ENCODE measurements around the gene ABHD14A. TPM values are rescaled to one million over a fixed set of nuclear protein-coding genes. Genes with fewer than 3 reads are reported as not detected.

The ABHD14A gene
- total RNA-seq, 5 donors from 2014 or later (not counting 1 experiment from before 2014, with no cell fraction given): 14.3 to 26.5 (median 20.8) TPM

- H3K4me1 Mint-ChIP-seq: peaks cover 17 to 22% (median 19%) of the 10 kb centered on the region in 3 donors
- no peaks in the 10 kb centered on the region for H3K9me3 Mint-ChIP-seq
- CTCF ChIA-PET: no interaction called here
- 96% methylated on average over 17 of the region's 25 CpGs for WGBS (ENCODE audit: insufficient coverage)
- H3K9me3 ChIP-seq: no peaks in the 10 kb centered on the region
- POLR2A ChIA-PET: no interaction called here
- H3K4me3 ChIP-seq (ENCODE audit: control insufficient read depth in 1 of 2, extremely low read depth in 1 of 2, low read length in 1 of 2): no peak overlapping the region
- H3K4me3 Mint-ChIP-seq: no peak overlapping the region
- H3K27ac ChIP-seq (ENCODE audit: low read length): no peak overlapping the region
- DNase-seq (no peak), ATAC-seq (replicated peaks in 1 of 4) (no peak)
- peaks cover 5 to 17% of the 10 kb centered on the region in 2 experiments for H3K4me1 ChIP-seq (ENCODE audit: control insufficient read depth in 1 of 2, extremely low read depth in 1 of 2, insufficient read depth in 2 of 2, low read length in 2 of 2)
- H3K27me3 ChIP-seq (replicated peaks in 1 of 2; ENCODE audit: control insufficient read depth in 2 of 2, extremely low read depth in 1 of 2, insufficient read depth in 2 of 2, low read length in 1 of 2): no peaks in the 10 kb centered on the region
- no peak overlapping the region for H3K27ac Mint-ChIP-seq
- H3K27me3 Mint-ChIP-seq: no peaks in the 10 kb centered on the region
- peaks cover 47% of the 10 kb centered on the region for H3K36me3 Mint-ChIP-seq
- H3K36me3 ChIP-seq (ENCODE audit: control insufficient read depth in 2 of 2, extremely low read depth in 1 of 2, insufficient read depth in 1 of 2, low read length in 1 of 2): peaks cover 34 to 65% of the 10 kb centered on the region in 2 donors
Measured at GRCh38 chr3:51935886-51936755, 38.7 kb upstream of the ABHD14A start.

GRCh38 chr3:51937014-51937413, 37.9 kb upstream of the ABHD14A start:
- H3K27ac Mint-ChIP-seq: no peak overlapping the region
- Histone ChIP-seq H3K4me1 (ENCODE audit: control insufficient read depth in 1 of 2, extremely low read depth in 1 of 2, insufficient read depth in 2 of 2, low read length in 2 of 2) (peaks cover 6 to 22% of the 10 kb centered on the region in 2 experiments), H3K36me3 (ENCODE audit: control insufficient read depth in 2 of 2, extremely low read depth in 1 of 2, insufficient read depth in 1 of 2, low read length in 1 of 2) (peaks cover 34 to 65% of the 10 kb centered on the region in 2 donors), H3K9me3 (no peaks in the 10 kb centered on the region), H3K4me3 (ENCODE audit: control insufficient read depth in 1 of 2, extremely low read depth in 1 of 2, low read length in 1 of 2) (no peak overlapping the region), H3K27ac (ENCODE audit: low read length) (no peak overlapping the region), H3K27me3 (replicated peaks in 1 of 2; ENCODE audit: control insufficient read depth in 2 of 2, extremely low read depth in 1 of 2, insufficient read depth in 2 of 2, low read length in 1 of 2) (no peaks in the 10 kb centered on the region)
- H3K27me3 Mint-ChIP-seq: no peaks in the 10 kb centered on the region
- ATAC-seq (replicated peaks in 1 of 4) (no peak), DNase-seq (no peak)
- ChIA-PET CTCF (no interaction called here), POLR2A (no interaction called here)
- no peaks in the 10 kb centered on the region for H3K9me3 Mint-ChIP-seq
- 98% methylated on average over 9 of the region's 9 CpGs for WGBS (ENCODE audit: insufficient coverage)
- H3K36me3 Mint-ChIP-seq: peaks cover 47% of the 10 kb centered on the region
- H3K4me1 Mint-ChIP-seq: peaks cover 22 to 31% (median 23%) of the 10 kb centered on the region in 3 donors
- H3K4me3 Mint-ChIP-seq: no peak overlapping the region

GRCh38 chr3:51937611-51938450, 37.0 kb upstream of the ABHD14A start:
- Mint-ChIP-seq H3K27me3 (no peaks in the 10 kb centered on the region), H3K36me3 (peaks cover 44% of the 10 kb centered on the region), H3K27ac (no peak overlapping the region), H3K4me1 (peaks cover 29 to 37% (median 31%) of the 10 kb centered on the region in 3 donors), H3K4me3 (no peak overlapping the region), H3K9me3 (no peaks in the 10 kb centered on the region)
- Histone ChIP-seq H3K4me1 (ENCODE audit: control insufficient read depth in 1 of 2, extremely low read depth in 1 of 2, insufficient read depth in 2 of 2, low read length in 2 of 2) (peaks cover 6 to 29% of the 10 kb centered on the region in 2 experiments), H3K27me3 (replicated peaks in 1 of 2; ENCODE audit: control insufficient read depth in 2 of 2, extremely low read depth in 1 of 2, insufficient read depth in 2 of 2, low read length in 1 of 2) (no peaks in the 10 kb centered on the region), H3K9me3 (no peaks in the 10 kb centered on the region), H3K27ac (ENCODE audit: low read length) (no peak overlapping the region), H3K4me3 (ENCODE audit: control insufficient read depth in 1 of 2, extremely low read depth in 1 of 2, low read length in 1 of 2) (no peak overlapping the region), H3K36me3 (ENCODE audit: control insufficient read depth in 2 of 2, extremely low read depth in 1 of 2, insufficient read depth in 1 of 2, low read length in 1 of 2) (peaks cover 34 to 61% of the 10 kb centered on the region in 2 donors)
- POLR2A ChIA-PET: no interaction called here
- WGBS (ENCODE audit: insufficient coverage): 88% methylated on average over 7 of the region's 13 CpGs
- no peak for ATAC-seq (replicated peaks in 1 of 4)
- CTCF ChIA-PET: no interaction called here
- DNase-seq: peak in 1 of 35 experiments; percentile 14

- Mint-ChIP-seq H3K4me3 (peak overlapping the region in 1 of 3 donors; percentile 38), H3K4me1 (peaks cover 35 to 41% (median 36%) of the 10 kb centered on the region in 3 donors), H3K9me3 (no peaks in the 10 kb centered on the region), H3K27me3 (no peaks in the 10 kb centered on the region), H3K27ac (no peak overlapping the region), H3K36me3 (peaks cover 40% of the 10 kb centered on the region)
- CTCF ChIA-PET: interaction anchor here in 1 of 2 donors (0.5 kb wide), 1 partner anchor 21 kb away, joined by 3 read pairs; no protein-coding TSS in a partner anchor
- Histone ChIP-seq H3K27me3 (replicated peaks in 1 of 2; ENCODE audit: control insufficient read depth in 2 of 2, extremely low read depth in 1 of 2, insufficient read depth in 2 of 2, low read length in 1 of 2) (no peaks in the 10 kb centered on the region), H3K36me3 (ENCODE audit: control insufficient read depth in 2 of 2, extremely low read depth in 1 of 2, insufficient read depth in 1 of 2, low read length in 1 of 2) (peaks cover 34 to 52% of the 10 kb centered on the region in 2 donors), H3K4me1 (ENCODE audit: control insufficient read depth in 1 of 2, extremely low read depth in 1 of 2, insufficient read depth in 2 of 2, low read length in 2 of 2) (peaks cover 6 to 37% of the 10 kb centered on the region in 2 experiments), H3K27ac (ENCODE audit: low read length) (no peak overlapping the region), H3K4me3 (ENCODE audit: control insufficient read depth in 1 of 2, extremely low read depth in 1 of 2, low read length in 1 of 2) (no peak overlapping the region), H3K9me3 (no peaks in the 10 kb centered on the region)
- 100% methylated on average over 3 of the region's 9 CpGs for WGBS (ENCODE audit: insufficient coverage)
- no peak for ATAC-seq (replicated peaks in 1 of 4)
- DNase-seq: no peak
- POLR2A ChIA-PET: no interaction called here
Measured at GRCh38 chr3:51938780-51939425, 36.0 kb upstream of the ABHD14A start.

- DNase-seq (peak in 1 of 35 experiments; percentile 16), ATAC-seq (replicated peaks in 1 of 4) (no peak)
- Histone ChIP-seq H3K27me3 (replicated peaks in 1 of 2; ENCODE audit: control insufficient read depth in 2 of 2, extremely low read depth in 1 of 2, insufficient read depth in 2 of 2, low read length in 1 of 2) (no peaks in the 10 kb centered on the region), H3K4me1 (ENCODE audit: control insufficient read depth in 1 of 2, extremely low read depth in 1 of 2, insufficient read depth in 2 of 2, low read length in 2 of 2) (peaks cover 6 to 37% of the 10 kb centered on the region in 2 experiments), H3K9me3 (no peaks in the 10 kb centered on the region), H3K36me3 (ENCODE audit: control insufficient read depth in 2 of 2, extremely low read depth in 1 of 2, insufficient read depth in 1 of 2, low read length in 1 of 2) (peaks cover 28 to 33% of the 10 kb centered on the region in 2 donors), H3K4me3 (ENCODE audit: control insufficient read depth in 1 of 2, extremely low read depth in 1 of 2, low read length in 1 of 2) (peak overlapping the region; percentile 75 to 83), H3K27ac (ENCODE audit: low read length) (no peak overlapping the region)
- H3K36me3 Mint-ChIP-seq: peaks cover 25% of the 10 kb centered on the region
- H3K27ac Mint-ChIP-seq: peak overlapping the region; percentile 69 to 70
- H3K27me3 Mint-ChIP-seq: no peaks in the 10 kb centered on the region
- ChIA-PET CTCF (interaction anchor here in 1 of 2 donors (0.6 to 2.0 kb wide), 11 partner anchors 32 to 271 kb away, joined by 3 to 10 read pairs (median 4); partner anchors contain the start of genes ABHD14B, ACY1, DUSP7 and RPL29), POLR2A (interaction anchor here in 1 of 2 donors (0.5 kb wide), 1 partner anchor 627 kb away, joined by 5 read pairs; no protein-coding TSS in a partner anchor)
- H3K4me3 Mint-ChIP-seq: peak overlapping the region; percentile 86 to 92 (median 89)
- H3K9me3 Mint-ChIP-seq: no peaks in the 10 kb centered on the region
- 34% methylated on average over 11 of the region's 13 CpGs for WGBS (ENCODE audit: insufficient coverage)
- peaks cover 36 to 41% (median 38%) of the 10 kb centered on the region in 3 donors for H3K4me1 Mint-ChIP-seq
Measured at GRCh38 chr3:51940648-51941462, 34.0 kb upstream of the ABHD14A start.

Data from T-cell (primary cell).